HG03342 (cell line): Measurements from ENCODE around the gene PLXNA4.

ENCODE experiments used
- ATAC-seq: cut with Tn5 transposase; IDR thresholded peaks from one replicate; pipeline ENCODE4 v1.9.1; 2021; ENCODE audit warnings: mild to moderate bottlenecking, moderate library complexity; ENCODE audit not compliant: unreplicated experiment

PLXNA4 gene

DNA sequence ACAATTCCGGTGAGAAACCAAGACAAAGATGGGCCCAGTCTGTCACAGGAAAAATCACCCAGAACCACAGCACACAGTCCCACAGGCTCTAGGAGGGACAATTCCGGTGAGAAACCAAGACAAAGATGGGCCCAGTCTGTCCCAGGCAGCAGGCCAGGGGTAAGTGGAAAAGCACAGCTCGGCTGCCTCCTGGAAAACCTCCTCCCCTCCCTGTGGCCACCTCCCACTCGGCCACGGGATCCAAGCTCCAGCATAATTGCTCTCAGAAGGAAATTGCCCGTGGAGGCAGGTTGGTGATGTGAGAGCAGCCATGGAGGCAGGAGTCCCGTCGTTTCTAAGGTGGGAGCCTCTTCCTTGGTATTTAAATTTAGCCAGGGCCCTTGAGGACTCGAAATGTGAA lies 95.7 kb downstream of the PLXNA4 start:
- no peak for ATAC-seq

DNA sequence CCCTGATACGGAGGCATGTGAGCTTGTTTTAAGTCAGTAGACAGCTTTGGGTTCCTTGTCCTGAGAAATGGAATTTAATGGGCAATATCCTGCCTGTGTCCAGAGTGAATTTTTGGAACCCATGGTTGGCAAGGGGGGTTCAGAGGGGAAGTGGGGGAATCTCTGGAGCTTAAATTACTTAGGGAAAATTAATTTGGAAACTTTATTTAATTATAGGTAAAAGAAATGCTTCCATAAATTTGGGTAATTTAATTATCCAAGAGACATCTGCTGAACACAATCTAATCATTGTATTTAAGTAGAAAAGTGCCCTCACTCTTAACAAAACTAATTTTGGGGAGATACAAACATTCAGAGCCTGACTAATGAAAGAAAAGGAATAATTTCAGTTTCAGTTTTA lies 99.7 kb downstream of the PLXNA4 start:
- no peak for ATAC-seq

DNA sequence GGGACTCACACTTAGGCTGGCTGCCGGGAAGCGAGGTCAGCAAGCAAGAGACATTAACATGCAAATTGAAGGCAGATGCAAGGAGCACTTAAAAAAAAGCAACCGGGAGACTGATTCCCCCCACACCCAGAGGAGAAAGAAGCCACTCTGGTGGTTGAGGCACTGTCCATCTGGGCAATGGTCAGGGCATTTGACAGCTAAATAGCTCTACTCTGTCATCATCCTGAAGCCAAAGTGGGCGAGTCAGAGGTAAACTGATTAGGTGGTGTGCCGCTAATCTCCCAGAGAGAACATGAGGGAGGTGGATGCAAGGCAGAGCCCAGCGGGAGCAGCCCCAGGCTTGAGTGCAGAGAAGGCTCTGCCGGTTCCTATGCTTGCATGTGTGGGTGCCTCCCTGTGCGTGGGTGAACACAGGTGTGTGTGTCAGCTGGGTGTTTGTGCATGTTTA lies 100.6 kb downstream of the PLXNA4 start:
- ATAC-seq, result no peak

DNA sequence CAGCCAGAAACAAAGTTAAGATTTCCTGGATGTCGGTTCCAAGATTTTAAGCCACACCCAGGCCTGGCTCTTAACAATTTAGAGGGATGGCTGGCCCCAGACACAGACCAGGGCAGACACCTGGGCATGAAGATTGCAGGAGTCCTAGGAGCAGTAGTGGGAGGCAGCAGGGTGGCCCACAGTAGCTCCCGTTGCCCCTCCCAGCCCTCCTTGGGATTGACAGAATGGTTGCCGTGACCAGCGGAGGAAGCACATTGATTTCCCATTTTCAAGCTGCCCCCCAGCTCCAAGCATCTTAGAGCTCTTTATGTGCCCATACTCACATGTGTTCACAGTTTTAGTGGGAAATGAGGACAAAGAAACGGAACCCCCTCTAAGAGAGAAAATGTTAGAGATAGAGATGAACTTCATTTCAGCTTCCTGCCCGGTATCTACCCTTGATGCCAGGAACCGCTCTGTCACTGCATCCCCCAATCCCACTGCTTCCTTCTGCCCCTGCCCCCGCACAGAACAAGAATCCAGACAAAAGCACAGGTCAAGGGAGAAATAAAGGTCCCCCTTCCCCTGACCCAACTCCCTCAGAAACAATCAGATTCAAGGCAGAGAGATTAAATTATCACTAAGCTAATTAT lies 101.1 kb downstream of the PLXNA4 start:
- no peak for ATAC-seq

DNA sequence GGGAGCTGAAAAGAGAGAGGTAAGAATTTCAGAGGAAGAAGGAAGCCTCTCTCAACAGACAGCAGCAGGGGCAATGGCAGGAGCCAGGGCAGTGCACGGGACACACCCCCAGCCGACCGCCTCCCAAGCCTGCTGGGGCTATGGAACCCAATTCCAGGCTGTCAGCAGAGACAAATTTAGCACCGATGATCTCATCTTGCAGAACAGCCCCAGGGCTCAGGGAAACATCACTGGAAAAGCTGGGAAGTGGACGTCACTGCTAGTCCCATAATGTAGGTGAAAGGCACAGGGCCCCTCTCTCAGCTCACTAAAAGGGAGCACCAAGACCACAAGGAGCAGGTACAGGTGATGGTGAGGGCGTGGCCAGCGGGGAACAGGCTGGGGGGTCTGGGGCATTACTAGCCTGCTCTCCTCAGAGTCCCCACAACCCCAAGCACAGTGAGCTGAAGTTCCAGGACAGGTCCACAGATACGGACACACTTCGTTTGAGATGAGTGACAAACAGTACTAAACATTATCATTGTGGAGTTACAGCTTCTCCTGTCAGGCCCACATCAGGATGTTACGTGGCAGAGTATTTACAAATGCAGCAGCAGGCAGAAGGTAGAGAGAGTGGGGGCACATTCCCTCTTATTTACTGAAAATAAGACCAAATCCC lies 103.7 kb downstream of the PLXNA4 start:
- ATAC-seq, result no peak

DNA sequence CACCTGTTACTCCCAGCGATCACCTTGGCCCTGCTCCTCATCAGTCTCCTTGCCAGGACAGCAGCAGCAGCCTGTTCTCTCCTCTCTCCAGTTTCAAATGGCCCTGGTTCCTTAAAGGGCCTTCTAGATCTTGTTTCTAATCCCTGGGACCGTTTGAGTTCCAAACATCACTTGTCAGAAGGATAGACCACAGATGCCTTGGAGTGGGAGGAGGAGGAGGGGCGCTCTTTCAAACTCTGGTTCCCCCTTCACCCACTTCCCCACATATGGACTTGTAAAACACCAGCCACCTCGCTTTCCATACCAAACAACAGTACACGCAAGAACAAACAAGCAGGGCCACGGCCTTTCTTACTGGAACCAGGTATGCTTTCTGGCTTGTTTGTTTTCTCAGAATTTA lies 104.8 kb downstream of the PLXNA4 start:
- no peak for ATAC-seq

DNA sequence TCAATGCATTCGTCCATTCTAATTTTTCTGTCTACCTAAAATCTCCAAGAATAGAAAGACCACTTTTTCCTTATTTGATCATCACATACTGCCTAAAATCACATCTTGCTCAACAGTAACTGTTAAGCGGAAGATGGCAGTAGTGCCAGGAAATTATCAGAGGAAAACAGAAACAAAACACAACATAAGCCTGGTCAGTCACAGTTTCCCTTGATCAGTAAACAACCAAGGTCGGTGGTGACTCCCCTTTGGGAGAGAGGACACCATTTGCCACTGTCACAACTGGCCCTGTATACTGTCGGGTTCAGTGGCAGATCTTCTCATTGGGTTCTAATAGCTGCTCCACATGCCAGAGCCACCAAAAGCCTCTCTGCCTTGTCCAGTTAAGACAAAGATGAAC lies 106.6 kb downstream of the PLXNA4 start:
- no peak for ATAC-seq

DNA sequence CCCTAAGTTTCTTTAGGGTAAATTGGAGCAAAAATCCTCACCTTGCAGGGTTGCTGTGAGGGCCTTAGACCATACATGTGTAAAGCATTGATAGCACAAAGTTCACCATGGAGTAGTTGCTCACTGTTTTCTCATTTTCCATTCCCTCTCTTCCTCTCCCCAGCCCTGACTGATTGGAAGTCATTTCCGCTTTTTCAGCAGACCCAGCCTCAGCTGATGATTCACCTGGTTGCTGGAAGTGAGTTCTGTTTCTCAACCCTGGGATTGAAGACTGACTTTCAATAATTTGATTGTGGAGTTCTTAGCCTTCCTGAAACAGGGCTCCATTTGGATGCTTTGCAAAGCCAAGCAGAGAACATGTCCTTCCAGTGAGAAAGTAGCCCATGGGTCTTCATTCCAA lies 107.0 kb downstream of the PLXNA4 start:
- no peak for ATAC-seq

DNA sequence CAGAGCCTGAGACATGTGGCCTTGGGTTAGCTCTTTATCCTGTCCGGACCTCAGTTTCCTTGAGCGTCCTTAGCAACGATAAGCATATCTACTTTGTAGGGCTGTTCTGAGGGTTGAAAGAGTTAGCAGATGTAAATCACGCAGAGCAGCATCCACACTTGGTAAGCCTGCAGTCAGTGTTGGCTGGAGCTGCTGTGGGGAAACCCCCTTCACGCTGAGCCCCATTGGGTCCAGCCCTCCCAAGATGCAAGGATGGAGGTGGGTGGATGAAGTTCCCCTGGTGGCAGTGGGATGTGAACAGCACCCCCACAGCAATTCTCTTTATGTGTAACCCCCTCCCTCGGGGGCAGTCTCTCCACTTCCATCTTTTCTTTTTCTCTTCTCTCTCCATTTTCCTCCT lies 109.9 kb downstream of the PLXNA4 start:
- ATAC-seq, result no peak

DNA sequence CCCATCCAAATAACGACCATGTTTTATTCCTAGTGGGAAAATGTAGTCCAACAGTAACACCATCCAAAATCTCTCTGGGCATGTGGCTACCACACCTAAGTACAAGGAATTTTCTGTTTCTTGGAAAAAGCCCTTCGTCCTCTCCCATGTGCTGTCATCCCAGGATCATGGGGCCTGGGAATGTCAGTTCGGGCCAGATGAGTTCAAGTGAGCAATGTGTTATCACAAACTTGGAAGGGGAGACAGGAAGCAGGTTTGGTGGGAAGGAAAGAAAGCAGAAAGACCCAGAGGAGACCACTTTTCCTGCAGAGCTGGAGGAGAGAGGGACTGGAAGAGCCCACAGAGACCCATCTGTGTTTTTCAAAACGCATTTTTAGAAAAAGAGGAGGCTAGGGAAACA lies 110.8 kb downstream of the PLXNA4 start:
- ATAC-seq, result no peak

DNA sequence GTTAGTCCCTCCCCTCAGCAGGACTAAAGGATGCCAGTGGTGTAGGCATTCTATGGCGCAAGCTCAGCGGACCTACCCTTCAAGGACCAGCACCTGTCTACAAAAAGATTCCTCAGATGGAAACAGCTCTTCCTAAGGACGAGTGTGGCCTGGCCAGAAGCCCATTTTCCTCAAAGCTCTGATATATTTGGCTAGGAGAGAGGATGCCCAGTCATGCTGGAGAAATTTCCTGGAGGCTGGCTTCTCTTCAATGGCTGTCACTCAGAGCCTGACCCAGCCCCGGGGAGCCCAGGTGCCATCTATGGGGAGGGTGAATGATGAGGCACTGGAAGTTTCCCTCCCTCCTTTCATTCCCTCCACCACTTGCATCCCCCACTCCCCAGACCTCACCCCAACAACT lies 111.5 kb downstream of the PLXNA4 start:
- ATAC-seq, result no peak

DNA sequence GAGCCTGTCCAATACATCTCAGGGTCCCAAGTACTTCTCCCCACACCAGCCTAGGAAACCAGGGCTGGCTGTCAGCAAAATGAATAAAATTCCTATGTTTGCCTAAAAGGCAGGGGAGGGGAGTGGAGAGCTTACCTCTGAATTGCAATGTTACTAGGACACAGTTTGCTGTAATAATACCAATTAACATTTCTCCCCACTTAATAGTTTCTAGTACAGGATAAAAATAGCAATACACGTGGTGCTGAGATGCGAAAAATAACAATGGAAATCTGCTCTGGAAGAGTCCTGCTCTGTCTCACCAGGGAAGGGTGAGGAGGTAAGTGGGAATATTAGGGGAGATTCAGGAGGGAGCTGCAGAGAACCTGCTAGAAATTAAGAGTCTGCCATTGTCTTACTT lies 112.3 kb downstream of the PLXNA4 start:
- ATAC-seq, result no peak

DNA sequence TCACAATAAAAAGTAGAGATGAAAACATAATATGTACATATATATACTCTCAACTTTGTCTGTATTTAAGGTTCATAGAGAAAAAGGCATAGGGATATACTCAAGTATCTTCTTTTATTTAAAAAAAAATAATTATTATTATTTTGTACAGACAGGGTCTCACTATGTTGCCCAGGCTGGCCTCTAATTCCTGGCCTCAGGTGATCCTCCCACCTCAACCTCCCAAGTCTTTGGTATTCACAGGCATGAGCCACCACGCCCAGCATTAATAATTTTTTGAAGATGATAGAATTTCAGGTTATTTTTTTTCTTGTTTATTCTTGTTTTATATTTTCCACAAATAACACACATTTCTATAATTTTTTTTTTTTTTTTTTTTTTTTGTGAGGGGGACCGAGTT lies 113.8 kb downstream of the PLXNA4 start:
- ATAC-seq, result no peak

DNA sequence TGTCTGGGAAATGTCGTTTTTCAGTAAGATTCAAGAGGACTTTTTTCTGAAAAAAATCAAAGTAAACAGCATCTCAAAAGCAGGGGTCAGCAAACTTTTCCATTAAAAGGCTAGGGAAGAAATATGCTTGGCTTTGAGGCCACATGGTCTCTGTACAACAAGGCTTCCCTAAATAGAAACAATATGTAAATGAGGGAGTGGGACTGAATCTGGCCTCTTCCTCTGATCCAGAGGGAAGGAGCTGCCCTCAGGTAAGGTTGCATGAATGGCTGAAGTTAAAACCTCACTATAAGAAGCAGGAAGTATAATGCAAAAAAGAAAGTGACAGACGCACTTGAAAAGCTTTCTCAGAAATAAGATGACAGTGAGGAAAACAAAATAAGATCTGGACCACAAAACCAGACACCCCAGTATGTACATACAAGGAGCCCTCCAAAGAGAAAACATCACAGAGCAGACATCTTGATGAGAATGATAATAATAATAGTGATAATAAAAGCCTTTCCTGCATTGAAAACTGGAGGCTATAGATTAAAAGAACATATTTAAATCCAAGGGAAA lies 115.2 kb downstream of the PLXNA4 start:
- no peak for ATAC-seq

DNA sequence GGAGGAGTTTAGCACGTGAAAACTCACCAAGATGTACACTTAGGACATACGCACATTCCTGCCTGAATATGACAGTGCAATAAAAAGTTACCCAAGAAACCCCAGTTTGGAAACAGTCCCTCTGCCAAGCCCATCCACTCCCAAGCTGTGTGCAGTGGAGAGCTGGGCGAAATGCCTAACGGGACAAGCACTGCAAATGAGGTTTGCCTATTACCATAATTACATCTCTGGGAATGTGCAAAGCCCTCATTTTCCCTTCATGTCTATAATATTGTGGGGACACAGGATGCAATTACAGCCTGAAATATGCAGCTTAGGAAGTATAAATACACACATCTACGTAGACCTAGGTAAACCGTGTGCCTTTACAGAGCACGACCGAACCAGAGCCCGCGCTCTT lies 117.5 kb downstream of the PLXNA4 start:
- ATAC-seq, result no peak

DNA sequence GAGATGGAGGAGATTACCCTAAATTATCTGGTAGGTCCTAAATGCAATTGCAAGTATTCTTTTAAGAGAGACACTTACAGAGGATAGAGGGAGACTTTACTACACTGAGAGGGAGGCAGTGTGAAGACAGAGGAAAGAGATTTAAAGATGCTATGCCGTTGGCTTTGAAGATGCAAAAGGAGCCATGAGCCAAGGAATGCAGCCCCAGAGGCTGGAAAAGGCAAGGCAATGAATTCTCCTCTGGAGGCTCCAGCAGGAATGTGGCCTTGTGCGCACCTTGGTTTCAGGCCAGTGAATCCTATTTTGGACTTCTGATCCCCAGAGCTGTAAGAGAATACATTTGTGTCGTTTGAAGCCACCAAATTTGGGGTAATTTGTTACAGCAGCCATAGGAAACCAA lies 118.6 kb downstream of the PLXNA4 start:
- ATAC-seq, result no peak

DNA sequence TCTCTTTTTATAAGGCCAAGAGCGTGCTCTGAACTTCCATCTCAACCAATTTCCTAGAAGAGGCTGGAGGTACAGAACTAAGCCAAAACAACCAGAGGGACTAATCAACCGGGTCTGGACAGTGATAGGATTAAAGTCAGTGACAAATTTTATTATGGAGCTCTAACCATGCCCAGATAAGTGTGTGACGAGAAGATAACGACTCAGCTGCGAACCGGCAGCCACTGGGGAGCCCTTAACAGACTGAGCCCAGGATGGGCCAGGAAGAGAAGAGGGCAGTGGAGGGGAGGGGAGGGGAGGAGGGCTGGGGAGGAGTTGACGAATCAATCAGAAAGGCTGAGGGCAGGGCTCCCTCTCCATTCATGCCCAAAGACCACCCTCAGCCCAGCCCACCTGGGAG lies 119.9 kb downstream of the PLXNA4 start:
- no peak for ATAC-seq

DNA sequence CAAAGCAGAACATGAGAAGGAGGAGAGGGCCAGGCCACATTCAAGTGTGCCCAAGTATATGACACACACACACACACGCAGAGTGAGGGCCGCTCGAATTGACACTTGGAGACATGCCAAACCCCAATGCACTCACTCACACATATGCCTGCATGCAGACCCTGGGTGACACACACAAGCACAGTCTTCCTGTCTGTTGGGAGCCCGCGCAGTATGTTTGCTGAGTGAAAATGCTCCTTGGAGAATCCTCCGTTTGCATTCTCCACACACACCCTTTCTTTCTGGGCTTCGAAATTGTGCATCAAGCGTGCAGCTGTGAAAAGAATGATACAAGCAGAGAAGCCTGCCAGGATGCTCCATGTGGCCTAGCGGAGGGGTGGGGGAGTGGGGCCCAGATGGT lies 120.9 kb downstream of the PLXNA4 start:
- no peak for ATAC-seq

DNA sequence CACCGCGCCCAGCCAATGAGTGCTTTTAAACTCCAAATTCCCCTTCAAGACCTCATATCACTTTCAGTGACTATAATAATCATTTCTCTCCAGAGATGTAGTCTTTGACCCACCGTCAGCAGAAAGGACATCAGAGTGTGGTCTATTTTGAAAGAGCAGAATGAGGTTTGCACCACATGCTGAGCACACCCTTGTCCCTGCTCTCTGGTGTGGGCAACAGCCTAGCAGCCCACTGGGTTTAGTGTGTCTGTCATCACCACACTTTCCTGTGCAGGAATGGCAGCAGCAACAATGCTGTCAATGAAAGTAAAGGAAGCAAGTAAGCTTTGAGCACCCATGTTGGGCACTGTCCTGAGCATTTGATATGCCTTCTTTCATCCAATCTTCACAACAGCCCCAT lies 122.4 kb downstream of the PLXNA4 start:
- ATAC-seq, result no peak

DNA sequence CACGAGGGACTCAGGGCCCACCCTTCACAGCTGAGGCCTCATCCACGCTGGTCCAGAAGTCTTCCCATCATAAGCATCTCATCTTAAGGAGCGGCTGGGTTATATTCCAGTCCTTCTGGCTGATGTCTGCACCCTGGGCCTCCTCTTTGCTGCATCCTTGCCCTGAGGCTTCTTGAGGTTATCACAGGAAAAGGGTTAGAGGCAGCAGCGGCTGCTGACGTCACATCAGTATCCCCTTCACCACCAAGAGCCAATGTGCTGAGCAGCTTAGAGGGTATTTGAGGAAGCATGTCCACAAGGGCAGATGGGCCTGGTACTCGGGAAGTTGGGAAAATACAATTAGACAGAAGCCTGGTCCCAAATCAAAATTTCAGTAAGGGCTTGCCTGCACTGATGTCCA lies 125.1 kb downstream of the PLXNA4 start:
- ATAC-seq, result no peak

DNA sequence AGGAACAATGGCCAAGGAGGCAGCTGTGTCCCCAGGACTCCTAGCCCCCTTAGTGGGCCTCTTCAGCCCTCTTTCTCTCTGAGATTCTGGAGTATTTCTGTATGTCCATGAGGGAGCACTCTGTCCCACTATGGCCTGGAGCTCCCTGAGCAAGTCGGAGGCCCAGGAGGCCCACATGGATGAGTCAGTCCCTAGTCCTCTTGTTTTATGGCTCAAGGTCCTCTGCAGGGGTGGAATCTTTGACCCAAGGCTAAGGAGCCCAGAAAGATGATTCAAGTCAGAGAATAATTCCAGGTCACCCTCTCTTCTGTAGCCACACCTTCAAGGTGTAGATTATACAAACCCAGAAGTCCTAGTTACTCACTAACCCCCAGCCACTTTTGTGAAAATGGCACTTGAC lies 125.6 kb downstream of the PLXNA4 start:
- ATAC-seq, result no peak

DNA sequence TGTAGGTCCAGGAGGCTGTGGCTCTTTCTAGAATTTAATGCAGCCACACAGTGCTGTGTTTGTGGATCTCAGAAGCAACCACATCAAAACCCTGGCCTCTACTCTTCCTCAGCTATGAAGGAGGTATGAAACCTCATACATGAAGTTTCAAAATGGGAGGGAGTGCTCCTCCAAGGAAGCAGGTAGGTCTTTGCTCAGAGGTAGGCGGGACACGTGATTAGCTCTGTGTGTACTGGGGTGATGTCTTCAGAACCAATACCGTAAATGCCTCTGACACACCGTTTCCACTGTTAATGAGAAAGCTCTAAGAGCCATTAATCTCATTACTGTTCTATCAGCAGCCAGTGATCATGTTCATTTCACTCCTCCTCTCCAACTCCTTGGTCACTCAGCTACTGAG lies 126.1 kb downstream of the PLXNA4 start:
- no peak for ATAC-seq
